ENCODE measurements around the gene GDA. TPM values are rescaled to one million over a fixed set of nuclear protein-coding genes. Genes with fewer than 3 reads are reported as not detected.

GDA gene
- total RNA-seq, 2 experiments from 2014 or later, result not detected

DNA sequence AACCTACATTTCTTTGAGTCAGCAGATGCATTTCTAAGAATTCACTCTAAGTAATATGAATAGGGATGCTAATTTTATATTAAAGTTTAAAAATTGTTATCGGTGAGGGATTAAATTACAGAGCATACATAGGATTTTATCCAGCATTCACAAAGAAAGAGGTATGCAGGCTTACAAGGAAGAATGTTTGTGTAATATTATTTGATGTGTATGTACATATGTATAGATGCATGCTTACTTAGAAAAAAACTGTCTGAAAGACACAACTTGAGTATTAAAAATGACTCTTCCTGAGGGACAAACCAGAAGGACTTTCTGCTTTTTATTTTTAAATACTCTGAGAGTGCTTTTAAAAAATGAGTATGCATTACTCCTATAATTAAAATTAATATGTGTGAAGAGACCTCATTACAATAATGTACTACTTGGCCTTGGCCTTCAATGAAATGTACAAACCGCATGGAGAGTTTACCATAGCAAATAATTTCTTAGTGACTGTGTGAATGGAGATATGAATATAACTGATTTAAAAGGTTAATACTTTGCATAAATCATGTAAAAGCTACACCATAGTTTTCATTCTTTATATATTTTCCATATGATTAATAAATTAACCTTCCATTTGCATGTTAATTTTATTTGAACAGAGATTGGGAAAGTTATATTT, 77.0 kb downstream of the GDA start:
- peaks cover 7% of the 10 kb centered on the region for H3K27me3 Mint-ChIP-seq (ENCODE audit: low read depth)
- no peak overlapping the region for H3K27ac Mint-ChIP-seq
- H3K4me1 Mint-ChIP-seq (ENCODE audit: low read depth), result no peaks in the 10 kb centered on the region
- POLR2A ChIA-PET, result no interaction called here
- ATAC-seq (no peak), DNase-seq (no peak)
- no peak overlapping the region for H3K4me3 Mint-ChIP-seq
- no peaks in the 10 kb centered on the region for H3K9me3 Mint-ChIP-seq (ENCODE audit: insufficient read depth)
- no peaks in the 10 kb centered on the region for H3K36me3 Mint-ChIP-seq (ENCODE audit: low read depth)
- CTCF ChIA-PET, result no interaction called here

DNA sequence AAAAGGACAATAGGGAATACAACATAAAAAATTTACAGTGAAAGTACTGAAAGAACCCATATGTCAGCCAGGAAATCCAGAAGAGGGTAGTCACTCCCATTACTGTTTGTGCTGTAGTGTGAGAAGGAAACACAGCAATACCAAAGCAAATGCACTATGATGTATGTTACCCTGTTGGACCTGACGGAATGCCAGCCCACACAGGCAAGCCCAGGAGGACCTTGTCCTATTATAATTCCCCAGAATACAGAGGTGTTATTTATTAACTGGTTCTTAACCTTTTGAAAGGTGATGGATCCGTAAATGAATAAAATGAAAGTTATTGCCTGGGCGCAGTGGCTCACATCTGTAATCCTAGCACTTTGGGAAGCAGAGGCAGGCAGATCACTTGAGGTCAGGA, 79.0 kb downstream of the GDA start:
- DNase-seq (no peak), ATAC-seq (no peak)
- CTCF ChIA-PET, result no interaction called here
- H3K27me3 Mint-ChIP-seq (ENCODE audit: low read depth), result peaks cover 2% of the 10 kb centered on the region
- H3K27ac Mint-ChIP-seq, result no peak overlapping the region
- no peaks in the 10 kb centered on the region for H3K4me1 Mint-ChIP-seq (ENCODE audit: low read depth)
- H3K36me3 Mint-ChIP-seq (ENCODE audit: low read depth), result no peaks in the 10 kb centered on the region
- POLR2A ChIA-PET, result no interaction called here
- no peak overlapping the region for H3K4me3 Mint-ChIP-seq
- no peaks in the 10 kb centered on the region for H3K9me3 Mint-ChIP-seq (ENCODE audit: insufficient read depth)

GRCh38 chr9:72232778-72233177, 83.5 kb downstream of the GDA start:
- Mint-ChIP-seq H3K4me3 (no peak overlapping the region), H3K27ac (no peak overlapping the region)

DNA sequence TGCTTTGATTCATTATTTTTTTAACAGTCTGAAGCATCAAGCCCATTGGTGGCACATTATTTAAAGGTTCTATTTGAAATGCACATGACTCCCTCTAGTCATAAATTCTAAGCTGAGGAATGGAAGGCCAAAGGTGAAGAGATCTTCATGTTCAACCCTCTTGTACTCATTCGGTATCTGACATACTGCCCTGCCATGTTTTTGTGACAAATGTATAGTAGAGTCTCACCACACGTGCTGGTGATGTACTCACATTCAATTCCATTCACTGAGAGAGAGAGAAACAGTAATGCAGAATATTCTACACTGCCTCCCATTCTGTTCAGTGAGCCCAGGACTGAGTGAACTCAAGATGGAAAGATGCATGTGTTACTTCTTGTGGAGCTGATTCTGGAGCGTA, 98.3 kb downstream of the GDA start:
- H3K4me1 Mint-ChIP-seq (ENCODE audit: low read depth), result no peaks in the 10 kb centered on the region
- H3K9me3 Mint-ChIP-seq (ENCODE audit: insufficient read depth), result no peaks in the 10 kb centered on the region
- ChIA-PET CTCF (interaction anchor here (1.3 kb wide), 1 partner anchor 9 kb away, joined by 3 read pairs; no protein-coding TSS in a partner anchor), POLR2A (interaction anchor here (0.6 kb wide), 1 partner anchor 238 kb away, joined by 3 read pairs; no protein-coding TSS in a partner anchor)
- DNase-seq (no peak), ATAC-seq (no peak)
- no peaks in the 10 kb centered on the region for H3K36me3 Mint-ChIP-seq (ENCODE audit: low read depth)
- no peak overlapping the region for H3K4me3 Mint-ChIP-seq
- H3K27ac Mint-ChIP-seq, result no peak overlapping the region
- H3K27me3 Mint-ChIP-seq (ENCODE audit: low read depth), result peaks cover 20% of the 10 kb centered on the region

More at GRCh38 chr9:72232778-72233177, 83.5 kb downstream of the GDA start:
- ATAC-seq (no peak), DNase-seq (no peak)
- H3K9me3 Mint-ChIP-seq (ENCODE audit: insufficient read depth), result no peaks in the 10 kb centered on the region
- CTCF ChIA-PET, result no interaction called here
- no peaks in the 10 kb centered on the region for H3K4me1 Mint-ChIP-seq (ENCODE audit: low read depth)
- POLR2A ChIA-PET, result no interaction called here
- H3K36me3 Mint-ChIP-seq (ENCODE audit: low read depth), result no peaks in the 10 kb centered on the region
- H3K27me3 Mint-ChIP-seq (ENCODE audit: low read depth), result peaks cover 3% of the 10 kb centered on the region

DNA sequence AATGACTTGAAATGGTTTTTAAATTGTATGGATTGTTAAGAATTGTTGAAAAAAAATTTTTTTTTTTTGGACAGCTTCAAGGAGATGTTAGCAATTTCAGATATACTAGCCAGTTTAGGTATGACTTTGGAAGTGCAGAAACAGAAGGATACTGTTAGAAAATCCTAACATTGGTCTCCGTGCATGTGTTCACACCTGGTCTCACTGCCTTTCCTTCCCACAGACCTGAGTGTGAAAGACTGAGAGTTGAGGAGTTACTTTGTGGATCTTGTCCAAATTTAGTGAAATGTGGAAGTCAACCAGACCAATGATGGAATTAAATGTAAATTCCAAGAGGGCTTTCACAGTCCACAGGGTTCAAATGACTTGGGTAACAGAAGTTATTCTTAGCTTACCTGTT, 102.3 kb downstream of the GDA start:
- H3K27ac Mint-ChIP-seq, result no peak overlapping the region
- DNase-seq (no peak), ATAC-seq (no peak)
- POLR2A ChIA-PET, result no interaction called here
- no peaks in the 10 kb centered on the region for H3K4me1 Mint-ChIP-seq (ENCODE audit: low read depth)
- CTCF ChIA-PET, result interaction anchor here (1.1 kb wide), 1 partner anchor 29 kb away, joined by 3 read pairs; no protein-coding TSS in a partner anchor
- H3K36me3 Mint-ChIP-seq (ENCODE audit: low read depth), result no peaks in the 10 kb centered on the region
- peaks cover 22% of the 10 kb centered on the region for H3K27me3 Mint-ChIP-seq (ENCODE audit: low read depth)
- H3K4me3 Mint-ChIP-seq, result no peak overlapping the region
- H3K9me3 Mint-ChIP-seq (ENCODE audit: insufficient read depth), result no peaks in the 10 kb centered on the region

GRCh38 chr9:72254901-72255545, 105.8 kb downstream of the GDA start:
- no peak for ATAC-seq
- H3K36me3 Mint-ChIP-seq (ENCODE audit: low read depth), result no peaks in the 10 kb centered on the region
- no peak overlapping the region for H3K27ac Mint-ChIP-seq
- DNase-seq, result no peak
- no peak overlapping the region for H3K4me3 Mint-ChIP-seq
- no peaks in the 10 kb centered on the region for H3K4me1 Mint-ChIP-seq (ENCODE audit: low read depth)
- CTCF ChIA-PET, result no interaction called here
- peaks cover 16% of the 10 kb centered on the region for H3K27me3 Mint-ChIP-seq (ENCODE audit: low read depth)
- POLR2A ChIA-PET, result no interaction called here
- H3K9me3 Mint-ChIP-seq (ENCODE audit: insufficient read depth), result no peaks in the 10 kb centered on the region

DNA sequence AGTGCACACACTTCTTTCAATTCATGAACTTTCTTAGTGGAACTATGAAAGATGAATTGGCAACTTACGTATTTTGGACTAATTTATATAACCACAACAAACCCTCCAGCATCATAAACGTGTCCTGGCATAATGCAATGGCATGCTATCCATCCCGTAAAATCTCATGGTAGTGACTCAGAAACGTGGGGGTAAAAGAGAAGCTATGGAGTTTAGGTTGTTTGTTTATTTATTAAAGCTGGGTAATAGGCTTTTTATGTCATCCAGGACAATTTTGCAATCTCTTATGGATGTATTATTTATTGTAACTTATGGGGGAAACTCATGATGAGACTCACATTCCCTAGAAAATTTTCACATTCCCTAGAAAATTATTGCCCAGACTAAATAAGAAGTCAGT, 106.3 kb downstream of the GDA start:
- H3K27me3 Mint-ChIP-seq (ENCODE audit: low read depth), result peaks cover 13% of the 10 kb centered on the region
- no peak for ATAC-seq

GRCh38 chr9:72256931-72257330, 107.7 kb downstream of the GDA start:
- ChIA-PET CTCF (interaction anchor here (1.2 to 1.6 kb wide), 2 partner anchors 9 to 15 kb away, joined by 3 to 4 read pairs; no protein-coding TSS in a partner anchor), POLR2A (no interaction called here)
- no peak overlapping the region for H3K27ac Mint-ChIP-seq
- H3K36me3 Mint-ChIP-seq (ENCODE audit: low read depth), result no peaks in the 10 kb centered on the region
- ATAC-seq (no peak), DNase-seq (no peak)
- H3K9me3 Mint-ChIP-seq (ENCODE audit: insufficient read depth), result no peaks in the 10 kb centered on the region
- no peaks in the 10 kb centered on the region for H3K4me1 Mint-ChIP-seq (ENCODE audit: low read depth)
- H3K4me3 Mint-ChIP-seq, result no peak overlapping the region
- H3K27me3 Mint-ChIP-seq (ENCODE audit: low read depth), result peaks cover 4% of the 10 kb centered on the region

More for the DNA sequence above, 106.3 kb downstream of the GDA start:
- H3K4me1 Mint-ChIP-seq (ENCODE audit: low read depth), result no peaks in the 10 kb centered on the region
- no peak for DNase-seq
- no peaks in the 10 kb centered on the region for H3K36me3 Mint-ChIP-seq (ENCODE audit: low read depth)
- POLR2A ChIA-PET, result no interaction called here
- no peaks in the 10 kb centered on the region for H3K9me3 Mint-ChIP-seq (ENCODE audit: insufficient read depth)
- no peak overlapping the region for H3K27ac Mint-ChIP-seq
- no peak overlapping the region for H3K4me3 Mint-ChIP-seq
- CTCF ChIA-PET, result interaction anchor here (1.6 kb wide), 1 partner anchor 16 kb away, joined by 4 read pairs; no protein-coding TSS in a partner anchor

- Mint-ChIP-seq H3K4me1 (ENCODE audit: low read depth) (no peaks in the 10 kb centered on the region), H3K9me3 (ENCODE audit: insufficient read depth) (no peaks in the 10 kb centered on the region), H3K27ac (no peak overlapping the region), H3K36me3 (ENCODE audit: low read depth) (no peaks in the 10 kb centered on the region), H3K27me3 (ENCODE audit: low read depth) (peaks cover 4% of the 10 kb centered on the region), H3K4me3 (no peak overlapping the region)
- ChIA-PET POLR2A (no interaction called here), CTCF (interaction anchor here (1.1 kb wide), 1 partner anchor 21 kb away, joined by 3 read pairs; no protein-coding TSS in a partner anchor)
- DNase-seq, result no peak
- no peak for ATAC-seq
Observed at GRCh38 chr9:72257814-72258213, 108.6 kb downstream of the GDA start.

DNA sequence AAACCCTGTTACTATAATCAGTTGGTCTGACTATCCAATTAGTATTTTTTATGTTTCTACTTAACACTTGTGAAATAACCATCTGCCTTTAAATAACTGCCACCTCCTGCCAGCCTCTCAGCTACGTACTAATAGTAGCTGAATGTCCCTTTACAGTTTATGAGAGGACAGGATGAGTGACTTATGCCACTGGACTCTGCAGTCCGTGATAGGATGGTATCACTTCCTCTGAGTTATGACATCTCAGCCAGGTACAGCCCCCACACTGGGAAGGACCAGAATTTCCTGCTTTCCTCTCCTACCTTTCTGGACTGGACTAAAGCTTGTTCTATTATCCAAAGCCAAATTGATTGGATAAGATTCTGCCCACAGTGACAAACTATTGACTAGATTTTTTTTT, 112.8 kb downstream of the GDA start:
- no peaks in the 10 kb centered on the region for H3K27me3 Mint-ChIP-seq (ENCODE audit: low read depth)
- no peaks in the 10 kb centered on the region for H3K9me3 Mint-ChIP-seq (ENCODE audit: insufficient read depth)
- ChIA-PET CTCF (interaction anchor here (2.0 kb wide), 1 partner anchor 10 kb away, joined by 8 read pairs; no protein-coding TSS in a partner anchor), POLR2A (no interaction called here)
- H3K27ac Mint-ChIP-seq, result no peak overlapping the region
- no peak overlapping the region for H3K4me3 Mint-ChIP-seq
- no peak for ATAC-seq
- no peaks in the 10 kb centered on the region for H3K4me1 Mint-ChIP-seq (ENCODE audit: low read depth)
- H3K36me3 Mint-ChIP-seq (ENCODE audit: low read depth), result no peaks in the 10 kb centered on the region
- DNase-seq, result no peak

DNA sequence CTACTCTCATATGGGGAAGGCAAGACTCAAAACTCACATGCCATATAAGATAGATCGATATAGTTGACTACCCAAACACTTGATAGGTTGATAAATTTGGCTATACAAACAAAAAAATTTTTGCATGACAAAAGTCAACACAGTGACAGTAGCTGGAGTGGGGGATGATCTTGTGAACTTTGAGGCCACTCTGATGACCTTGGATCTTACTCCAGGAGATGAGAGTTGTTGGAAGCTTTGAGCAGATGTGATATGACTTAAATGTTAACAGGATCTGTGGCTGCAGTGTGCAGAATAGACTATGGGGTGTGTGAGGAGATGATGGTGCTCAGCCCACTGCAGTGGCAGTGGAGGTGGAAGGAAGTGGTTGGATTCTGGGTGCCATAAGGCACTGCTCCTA, 114.3 kb downstream of the GDA start:
- POLR2A ChIA-PET, result no interaction called here
- Mint-ChIP-seq H3K9me3 (ENCODE audit: insufficient read depth) (no peaks in the 10 kb centered on the region), H3K4me1 (ENCODE audit: low read depth) (no peaks in the 10 kb centered on the region), H3K4me3 (no peak overlapping the region), H3K36me3 (ENCODE audit: low read depth) (no peaks in the 10 kb centered on the region), H3K27me3 (ENCODE audit: low read depth) (no peaks in the 10 kb centered on the region), H3K27ac (no peak overlapping the region)
- no peak for ATAC-seq
- no peak for DNase-seq
- CTCF ChIA-PET, result interaction anchor here (0.9 kb wide), 1 partner anchor 18 kb away, joined by 3 read pairs; no protein-coding TSS in a partner anchor

GRCh38 chr9:72268961-72269360, 119.7 kb downstream of the GDA start:
- Mint-ChIP-seq H3K27ac (no peak overlapping the region), H3K27me3 (ENCODE audit: low read depth) (peaks cover 2% of the 10 kb centered on the region), H3K36me3 (ENCODE audit: low read depth) (no peaks in the 10 kb centered on the region), H3K9me3 (ENCODE audit: insufficient read depth) (no peaks in the 10 kb centered on the region), H3K4me3 (no peak overlapping the region), H3K4me1 (ENCODE audit: low read depth) (no peaks in the 10 kb centered on the region)
- no peak for DNase-seq
- ATAC-seq, result no peak
- ChIA-PET POLR2A (no interaction called here), CTCF (interaction anchor here (1.5 kb wide), 1 partner anchor 230 kb away, joined by 4 read pairs; no protein-coding TSS in a partner anchor)
